COLO829 (cell line): ENCODE results near the gene RABEP1.
"Not testable (repeated sequence)": the region's sequence is repeated elsewhere in the genome, so short reads cannot be mapped to it uniquely, and the experiment has no call there.

Experiments
- DNase-seq: peaks from one replicate; pipeline ENCODE4 v3.0.0; 2012; ENCODE audit warnings: low spot score

Gene RABEP1

DNA sequence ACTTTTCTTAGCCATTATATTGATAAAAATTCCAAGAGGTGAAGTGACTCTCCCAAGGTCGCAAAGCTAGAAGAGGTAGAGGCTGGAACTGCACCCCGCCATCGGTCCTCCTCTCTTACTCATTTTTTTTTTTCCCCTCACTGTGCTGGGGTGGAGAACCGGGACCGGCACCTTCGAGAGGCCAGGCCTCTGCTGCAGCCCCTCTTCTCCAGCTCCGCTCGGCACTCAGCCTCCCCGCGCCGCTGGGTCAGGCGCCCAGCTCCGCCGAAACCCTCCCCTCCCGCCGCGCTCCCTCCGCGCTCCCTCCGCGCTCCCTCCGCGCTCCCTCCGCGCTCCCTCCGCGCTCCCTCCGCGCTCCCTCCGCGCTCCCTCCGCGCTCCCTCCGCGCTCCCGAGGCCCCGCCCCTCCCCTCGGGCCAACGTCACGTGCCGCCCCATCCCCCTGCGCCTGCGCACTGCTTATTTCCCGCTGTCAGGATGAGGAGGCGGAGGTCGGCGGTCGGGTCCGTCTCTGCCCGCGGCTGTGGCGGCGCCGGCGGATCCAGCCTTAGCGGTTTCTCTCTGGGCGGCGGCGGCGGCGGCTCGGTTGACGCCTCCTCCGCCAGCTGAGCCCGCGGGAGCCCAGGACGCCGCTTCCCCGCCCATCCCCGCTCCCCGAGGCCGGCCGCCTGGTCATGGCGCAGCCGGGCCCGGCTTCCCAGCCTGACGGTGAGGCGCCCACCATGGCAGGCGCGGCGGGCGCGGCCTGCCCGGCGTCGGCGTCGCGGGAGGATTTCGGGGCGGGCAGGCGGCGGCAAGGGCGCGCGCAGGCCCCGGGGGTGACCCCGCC, at the start of gene RABEP1:
TSS of gene RABEP1 (plus strand) at position 471 of the 828 bp plus-strand sequence. CDS start at position 674, 203 bp downstream.
- peak; percentile 75 for DNase-seq

DNA sequence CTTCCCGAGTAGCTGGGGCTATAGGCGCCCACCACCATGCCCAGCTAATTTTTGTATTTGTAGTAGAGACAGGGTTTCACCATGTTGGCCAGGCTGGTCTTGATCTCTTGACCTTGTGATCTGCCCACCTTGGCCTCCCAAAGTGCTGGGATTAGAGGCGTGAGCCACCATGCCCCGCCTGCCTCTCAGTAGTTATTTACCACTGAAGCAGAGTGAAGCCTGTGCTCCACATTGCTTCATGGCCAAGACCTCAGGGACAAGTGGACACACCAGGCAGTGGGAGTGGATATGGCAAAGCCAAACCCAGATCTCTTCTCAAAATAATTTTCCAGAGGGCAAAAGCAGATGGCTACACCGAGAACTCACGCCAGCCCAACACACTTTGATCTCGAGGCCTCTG, 48.6 kb upstream of the RABEP1 start:
- DNase-seq, result not testable (repeated sequence)

GRCh38 chr17:5234645-5235576, 47.2 kb upstream of the RABEP1 start, which contains the start of gene SCIMP:
Gene SCIMP, minus strand, starts transcription at chr17:5234860. Its CDS starts 105 bp downstream, at chr17:5234755.
- DNase-seq, result no peak

DNA sequence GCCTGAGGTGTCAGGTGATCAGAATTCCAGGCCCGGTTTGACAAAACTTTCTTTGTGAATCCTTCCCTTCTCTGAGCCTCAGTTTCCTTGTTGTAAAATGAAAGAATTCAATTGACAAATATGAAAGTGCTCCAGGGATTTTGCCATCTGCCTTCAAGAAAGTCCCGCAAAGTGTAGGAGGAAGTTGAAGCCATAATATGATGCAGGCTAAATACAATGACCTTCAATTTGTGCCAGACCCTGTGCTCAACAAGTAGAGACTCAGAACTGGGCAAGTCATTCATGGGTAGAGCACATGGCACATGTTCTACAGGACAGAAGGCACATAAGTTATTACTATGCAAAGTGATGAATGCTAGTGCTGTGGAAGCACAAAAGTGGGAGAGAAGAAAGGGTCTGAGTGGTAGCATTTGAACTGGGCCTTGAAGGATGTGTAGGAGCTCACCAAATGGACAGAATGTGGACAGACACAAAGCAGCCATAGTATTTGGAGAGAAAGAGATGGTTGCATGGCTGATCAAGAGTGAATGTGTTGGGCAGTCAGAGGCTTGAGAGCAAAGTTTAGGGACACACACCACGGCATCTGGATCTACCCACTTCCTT, 45.0 kb upstream of the RABEP1 start:
- DNase-seq, result no peak

- peak; percentile 51 for DNase-seq
Observed at GRCh38 chr17:5237541-5238016, 44.5 kb upstream of the RABEP1 start.

DNA sequence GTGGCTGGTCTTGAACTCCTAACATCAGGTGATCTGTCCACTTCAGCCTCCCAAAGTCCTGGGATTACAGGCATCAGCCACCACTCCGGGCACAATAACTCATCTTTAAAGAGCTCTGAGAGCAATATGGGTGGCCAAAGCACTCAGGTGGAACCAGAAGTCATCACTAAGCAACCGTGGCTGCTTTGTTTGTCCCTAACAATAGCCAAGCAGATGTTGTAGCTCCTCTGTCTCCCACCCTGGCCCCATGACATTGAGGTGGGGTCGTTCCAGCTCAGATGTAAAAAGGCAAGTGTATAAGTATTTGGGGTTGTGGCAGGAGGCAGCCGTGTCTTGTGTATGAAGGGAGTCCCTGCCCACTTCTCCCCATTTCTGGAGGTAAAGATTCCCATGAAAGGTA, 43.8 kb upstream of the RABEP1 start:
- no peak for DNase-seq

GRCh38 chr17:5239769-5240168, 42.3 kb upstream of the RABEP1 start:
- not testable (repeated sequence) for DNase-seq

DNA sequence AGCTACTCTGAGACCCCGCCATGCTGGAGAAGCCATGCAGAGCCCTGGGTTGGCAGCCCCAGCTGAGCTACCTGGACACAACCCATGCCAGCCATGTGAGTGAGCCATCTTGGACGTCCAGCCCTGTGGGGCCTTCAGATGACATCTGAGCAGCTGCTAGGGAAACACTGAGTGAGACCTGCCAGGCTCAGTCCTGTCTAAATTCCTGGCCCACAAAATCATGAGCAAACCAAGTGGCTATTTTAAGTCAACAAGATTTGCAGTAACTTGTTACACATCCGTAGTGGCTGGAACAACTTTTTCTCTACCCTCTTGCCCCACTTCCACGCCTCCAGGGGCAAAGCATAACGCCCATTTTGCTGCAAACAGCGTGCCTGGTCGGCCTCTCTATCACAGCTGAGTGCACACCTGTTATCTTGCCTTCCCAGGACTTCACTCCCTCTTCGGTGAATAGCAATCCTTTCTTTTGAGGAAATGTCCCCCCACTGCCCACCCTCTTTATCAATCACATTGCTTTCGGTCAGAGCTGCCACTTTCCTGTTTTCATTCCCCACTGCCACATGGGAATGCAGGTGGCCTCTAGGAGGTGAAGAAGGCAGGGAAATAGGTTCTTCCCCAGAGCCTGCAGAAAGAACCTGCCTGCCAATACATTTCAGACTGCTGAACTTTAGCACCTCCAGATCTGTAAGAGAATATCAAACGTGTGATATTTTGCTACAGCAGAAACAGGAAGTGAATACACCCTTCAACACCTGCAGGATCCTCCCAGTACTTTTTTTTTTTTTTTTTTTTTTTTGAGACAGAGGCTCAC, 40.0 kb upstream of the RABEP1 start:
- no peak for DNase-seq

GRCh38 chr17:5247621-5248020, 34.5 kb upstream of the RABEP1 start:
- no peak for DNase-seq

DNA sequence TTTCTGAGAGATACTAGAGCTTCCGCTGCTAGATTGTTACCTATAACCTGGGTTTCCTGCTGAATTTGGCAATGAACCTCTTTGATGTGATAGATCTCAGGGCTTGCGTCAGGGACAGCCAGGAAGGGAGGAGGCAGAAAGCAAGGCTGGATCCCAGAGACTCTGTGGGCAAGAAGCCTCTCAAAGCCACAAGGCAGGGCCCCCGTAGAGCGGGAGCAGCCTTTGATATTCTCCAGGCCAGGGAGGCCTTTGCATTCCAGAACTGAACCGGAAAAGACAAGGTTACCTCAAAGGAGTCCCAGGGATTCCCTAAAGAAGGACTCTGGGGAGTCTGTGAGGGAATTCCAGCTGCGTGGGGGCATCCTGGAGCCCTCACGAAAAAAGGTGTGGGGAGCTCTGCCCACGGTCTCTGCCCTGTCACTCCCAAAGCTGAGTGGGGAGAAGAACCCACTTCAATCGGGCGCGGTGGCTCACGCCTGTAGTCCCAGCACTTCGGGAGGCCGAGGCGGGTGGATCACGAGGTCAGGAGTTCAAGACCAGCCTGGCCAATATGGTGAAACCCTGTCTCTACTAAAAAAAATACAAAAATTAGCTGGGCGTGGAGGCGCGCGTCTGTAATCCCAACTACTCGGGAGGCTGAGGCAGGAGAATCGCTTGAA, 33.1 kb upstream of the RABEP1 start:
- no peak for DNase-seq

DNA sequence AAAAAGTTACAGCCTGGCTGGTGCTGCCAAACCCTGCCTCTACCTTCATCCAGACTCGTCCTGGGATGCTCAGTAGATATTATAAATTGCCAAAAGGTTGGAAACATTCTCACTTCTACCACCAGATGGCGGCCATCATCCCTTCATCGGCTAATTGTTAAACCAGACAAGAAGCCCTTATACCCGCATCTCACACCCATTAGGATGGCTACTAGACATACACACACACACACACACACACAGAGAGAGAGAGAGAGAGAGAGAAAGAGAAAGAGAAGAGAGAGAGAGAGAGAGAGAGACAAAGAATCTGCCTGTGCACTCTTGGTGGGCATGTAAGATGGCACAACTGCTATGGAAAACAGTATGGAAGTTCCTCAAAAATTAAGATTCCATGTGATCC, 32.5 kb upstream of the RABEP1 start:
- peak; percentile 73 for DNase-seq

DNA sequence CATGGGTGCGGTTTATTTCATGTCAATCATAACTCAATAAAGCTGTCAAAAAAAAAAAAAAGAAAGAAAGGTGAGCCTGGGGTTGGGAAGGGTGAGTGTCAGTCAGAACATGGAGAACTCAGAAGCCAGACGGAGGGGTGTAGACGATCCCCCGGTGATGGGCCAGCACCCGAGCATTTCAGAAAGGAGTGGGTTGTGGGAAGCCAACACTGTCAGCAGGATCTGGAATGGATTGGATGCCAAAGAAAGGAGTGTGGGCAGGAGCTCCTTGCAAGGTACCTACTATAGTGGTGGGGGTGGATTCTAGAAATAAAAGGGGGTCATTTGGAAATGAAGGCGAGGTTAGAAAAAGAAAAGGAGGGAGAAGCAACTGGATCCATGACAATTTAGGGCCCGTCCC, 27.7 kb upstream of the RABEP1 start:
- no peak for DNase-seq

DNA sequence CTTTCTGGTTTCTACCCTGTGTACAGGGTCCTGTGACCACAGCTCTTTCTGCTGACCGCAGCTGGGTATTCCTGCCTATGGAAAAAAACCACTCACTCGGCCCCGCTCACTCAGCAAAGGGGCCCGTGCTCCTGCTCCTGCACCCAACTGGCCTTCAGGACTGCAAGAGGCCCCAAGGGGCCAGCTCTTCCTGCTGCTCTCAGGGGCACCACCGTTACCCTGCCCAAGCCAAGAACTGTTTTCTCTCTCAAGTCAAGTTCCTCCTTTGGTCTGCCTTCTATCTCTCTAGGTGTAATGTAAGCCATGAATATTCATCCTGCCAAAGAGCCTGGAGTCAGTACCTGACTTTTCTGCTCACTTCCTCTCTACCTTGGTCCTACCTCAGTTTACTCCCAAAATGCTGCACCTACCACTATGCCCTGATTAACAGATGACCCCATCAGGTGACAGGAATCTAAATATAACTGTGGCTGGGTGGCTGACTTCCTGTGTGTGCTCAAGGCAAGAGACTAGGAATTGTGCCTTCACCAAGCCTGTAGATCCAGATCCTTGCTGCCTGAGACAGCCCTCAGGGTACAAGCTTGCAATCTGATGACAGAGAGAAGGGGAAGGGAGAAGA, 27.1 kb upstream of the RABEP1 start:
- no peak for DNase-seq

DNA sequence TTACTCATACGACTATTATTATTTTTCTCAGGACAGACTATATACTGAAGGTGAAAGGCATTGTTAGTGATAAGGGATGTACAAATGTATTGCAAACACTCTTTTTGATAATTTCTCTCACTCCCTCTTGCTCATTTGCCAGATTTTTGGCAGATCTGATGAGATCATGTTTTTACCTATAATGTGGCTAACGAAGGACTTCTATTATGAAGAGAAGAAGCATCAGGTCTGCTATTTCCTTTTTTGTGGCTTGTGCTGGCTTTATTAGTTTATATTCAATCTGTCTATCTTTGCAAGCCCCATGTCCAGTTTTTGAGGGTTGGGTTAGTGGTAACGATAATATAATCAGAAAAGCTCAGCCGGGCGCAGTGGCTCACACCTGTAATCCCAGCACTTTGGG, 25.0 kb upstream of the RABEP1 start:
- no peak for DNase-seq

DNA sequence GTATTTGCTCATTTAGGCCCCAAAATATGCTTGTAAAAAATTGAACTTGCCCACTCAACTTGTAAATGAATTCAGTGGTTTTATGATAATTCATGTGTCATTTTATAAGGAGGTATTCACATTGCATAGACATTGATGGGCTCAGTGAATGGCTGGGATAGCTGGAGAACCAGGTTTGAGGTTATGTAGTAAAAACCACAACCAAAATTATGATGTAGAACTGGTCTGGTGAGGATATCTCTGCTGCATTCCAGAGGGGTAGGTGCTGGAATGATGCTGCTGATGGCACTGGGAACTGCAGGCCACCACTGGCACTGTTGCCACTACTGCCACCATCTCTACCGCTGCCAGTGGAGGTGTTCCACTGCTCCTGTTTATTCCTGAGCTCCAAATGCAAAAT, 21.5 kb upstream of the RABEP1 start:
- DNase-seq, result no peak

DNA sequence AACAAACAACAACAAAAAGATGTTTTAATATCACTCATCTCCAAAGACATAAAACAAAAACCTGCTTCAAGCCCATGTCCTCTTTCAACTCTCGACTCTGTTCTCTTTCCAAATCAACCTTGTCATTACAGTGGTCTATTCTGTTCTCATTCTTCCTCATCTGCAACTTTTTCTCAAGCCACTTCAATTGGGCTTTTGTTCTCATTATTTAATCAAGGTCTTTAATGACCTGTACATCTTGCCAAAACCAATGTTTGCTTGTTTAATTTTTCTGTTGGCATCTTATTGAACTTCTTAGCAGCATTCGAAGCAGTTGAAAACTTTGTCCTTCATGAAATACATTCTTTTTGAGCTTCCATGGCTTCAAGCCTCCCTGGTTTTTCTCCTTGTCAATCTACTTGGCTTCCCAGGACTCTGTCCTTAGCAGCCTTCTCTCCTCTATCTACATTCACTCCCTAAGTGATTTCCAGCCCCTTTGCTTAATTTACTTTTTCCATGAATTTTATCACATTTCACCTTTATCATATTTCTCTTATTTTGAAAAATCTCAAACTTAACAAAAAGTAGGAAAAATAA, 19.6 kb upstream of the RABEP1 start:
- DNase-seq, result peak; percentile 52

- no peak for DNase-seq
Observed at GRCh38 chr17:5263441-5263840, 18.6 kb upstream of the RABEP1 start.

- DNase-seq, result no peak
Observed at GRCh38 chr17:5264893-5265292, 17.2 kb upstream of the RABEP1 start.

DNA sequence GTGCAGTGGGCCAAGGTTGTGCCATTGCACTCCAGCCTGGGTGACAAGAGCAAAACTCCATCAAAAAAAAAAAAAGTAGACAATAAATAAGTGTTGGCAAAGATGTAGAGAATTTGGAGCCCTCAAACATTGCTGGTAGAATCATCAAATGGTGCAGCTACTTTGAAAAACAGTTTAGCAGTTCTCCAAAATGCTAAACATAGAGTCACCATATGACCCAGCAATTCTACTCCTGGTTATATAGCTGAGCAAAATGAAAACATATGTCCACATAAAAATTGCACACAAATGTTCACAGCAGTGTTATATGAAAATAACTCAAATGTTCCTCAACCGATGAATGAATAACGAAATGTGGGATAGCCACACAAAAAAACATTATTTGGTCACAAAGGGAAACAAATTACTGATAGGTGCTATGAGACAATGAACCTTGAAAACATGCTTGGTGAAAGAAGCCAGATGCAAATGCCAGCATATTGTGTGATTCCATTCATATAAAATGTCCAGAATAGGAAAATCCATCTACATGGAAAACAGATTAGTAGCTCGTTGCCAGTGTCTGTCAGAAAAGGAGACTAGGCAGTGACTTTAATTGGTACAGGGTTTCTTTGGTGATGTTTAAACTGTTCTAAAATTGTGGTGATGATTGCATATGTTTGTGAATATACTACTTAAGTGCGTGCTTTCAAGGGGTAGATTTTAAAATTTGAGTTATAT, 12.7 kb upstream of the RABEP1 start:
- no peak for DNase-seq
